GM21737 (cell line): ENCODE data around the gene AMH.

Source experiments
- ATAC-seq: cut with Tn5 transposase; IDR thresholded peaks from one replicate; pipeline ENCODE4 v1.9.1; 2021; ENCODE audit warnings: mild to moderate bottlenecking, moderate library complexity; ENCODE audit not compliant: unreplicated experiment

Gene AMH

DNA sequence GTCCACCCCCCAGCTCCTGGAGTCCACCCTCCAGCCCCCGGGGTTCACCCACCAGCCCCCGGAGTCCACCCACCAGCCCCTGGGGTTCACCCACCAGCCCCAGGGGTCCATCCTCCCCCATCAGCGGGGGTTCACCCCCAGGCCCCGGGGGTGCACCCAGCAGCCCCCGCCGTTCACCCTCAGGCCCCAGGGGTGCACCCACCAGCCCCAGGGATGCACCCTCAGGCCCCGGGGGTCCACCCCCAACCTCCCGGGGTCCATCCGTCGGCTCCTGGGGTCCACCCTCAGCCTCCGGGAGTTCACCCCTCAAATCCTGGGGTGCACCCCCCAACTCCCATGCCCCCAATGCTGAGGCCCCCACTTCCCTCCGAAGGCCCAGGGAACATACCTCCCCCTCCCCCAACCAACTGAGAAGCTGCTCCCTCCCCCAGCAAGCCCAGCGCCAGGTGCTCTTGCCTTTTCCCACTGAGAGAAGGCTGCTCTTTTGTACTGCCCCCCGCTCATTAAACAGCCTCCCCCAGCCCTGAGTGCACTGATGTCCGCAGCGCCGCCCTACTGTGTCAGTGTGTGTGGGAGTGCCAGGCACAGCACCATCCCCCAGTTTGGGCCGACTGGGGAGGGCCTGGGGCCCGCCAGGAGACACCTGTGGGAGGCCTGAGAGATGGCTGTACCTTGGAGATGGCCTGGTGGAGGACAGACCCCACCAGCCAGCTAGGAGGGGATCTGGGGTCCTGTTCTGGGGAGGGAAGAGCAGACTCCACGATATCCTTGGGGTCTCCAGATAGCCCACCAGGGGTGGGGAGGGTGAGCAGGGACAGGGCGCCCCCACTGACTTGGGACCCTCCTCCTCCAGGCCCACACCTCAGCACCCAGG lies 750 bp upstream of the AMH start:
- no peak for ATAC-seq

- ATAC-seq = no peak
Observed at GRCh38 chr19:2249880-2250765, 1.0 kb downstream of the AMH start.

DNA sequence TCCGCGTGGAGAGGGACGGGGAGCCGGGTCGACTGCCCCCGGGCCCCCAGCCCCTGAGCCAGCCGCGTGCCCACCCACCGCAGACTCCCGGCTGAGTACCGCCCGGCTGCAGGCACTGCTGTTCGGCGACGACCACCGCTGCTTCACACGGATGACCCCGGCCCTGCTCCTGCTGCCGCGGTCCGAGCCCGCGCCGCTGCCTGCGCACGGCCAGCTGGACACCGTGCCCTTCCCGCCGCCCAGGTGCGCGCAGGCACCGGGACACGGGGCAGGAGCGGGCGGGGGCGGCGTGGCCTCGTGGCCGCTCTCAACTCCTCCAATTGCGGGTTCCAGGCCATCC lies 1.6 kb downstream of the AMH start:
- no peak for ATAC-seq

GRCh38 chr19:2251106-2252054 lies 2.3 kb downstream of the AMH start:
- no peak for ATAC-seq

- no peak for ATAC-seq
Observed at GRCh38 chr19:2252055-2252796, 3.1 kb downstream of the AMH start.

- ATAC-seq = no peak
Observed at GRCh38 chr19:2252797-2253105, 3.6 kb downstream of the AMH start.

- no peak for ATAC-seq
Observed at GRCh38 chr19:2253106-2254063, 4.3 kb downstream of the AMH start.

GRCh38 chr19:2254064-2254872 lies 5.1 kb downstream of the AMH start:
- no peak for ATAC-seq

- ATAC-seq = no peak
Observed at GRCh38 chr19:2255112-2255845, 6.2 kb downstream of the AMH start.

GRCh38 chr19:2255982-2256685 lies 7.0 kb downstream of the AMH start, which contains the start of gene JSRP1:
Gene JSRP1 (minus strand): TSS chr19:2256417. CDS start chr19:2255314, 1,103 bp downstream.
- no peak for ATAC-seq

DNA sequence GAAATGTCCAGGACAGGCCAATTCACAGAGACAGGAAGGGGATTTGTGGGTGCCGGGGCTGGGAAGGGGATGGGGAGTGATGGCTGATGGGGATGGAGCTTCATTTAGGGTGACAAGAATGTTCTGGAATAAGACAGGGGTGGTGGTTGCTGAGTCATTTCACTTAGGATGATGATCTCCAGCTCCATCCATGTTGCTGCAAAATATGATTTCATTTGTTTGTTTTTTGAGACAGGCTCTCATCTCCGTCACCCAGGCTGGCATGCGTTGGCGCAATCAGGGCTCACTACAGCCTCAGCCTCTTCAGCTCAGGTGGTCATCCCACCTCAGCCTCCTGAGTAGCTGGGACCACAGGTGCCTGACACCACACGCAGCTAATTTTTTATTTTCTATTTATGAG lies 10.2 kb downstream of the AMH start:
- no peak for ATAC-seq

DNA sequence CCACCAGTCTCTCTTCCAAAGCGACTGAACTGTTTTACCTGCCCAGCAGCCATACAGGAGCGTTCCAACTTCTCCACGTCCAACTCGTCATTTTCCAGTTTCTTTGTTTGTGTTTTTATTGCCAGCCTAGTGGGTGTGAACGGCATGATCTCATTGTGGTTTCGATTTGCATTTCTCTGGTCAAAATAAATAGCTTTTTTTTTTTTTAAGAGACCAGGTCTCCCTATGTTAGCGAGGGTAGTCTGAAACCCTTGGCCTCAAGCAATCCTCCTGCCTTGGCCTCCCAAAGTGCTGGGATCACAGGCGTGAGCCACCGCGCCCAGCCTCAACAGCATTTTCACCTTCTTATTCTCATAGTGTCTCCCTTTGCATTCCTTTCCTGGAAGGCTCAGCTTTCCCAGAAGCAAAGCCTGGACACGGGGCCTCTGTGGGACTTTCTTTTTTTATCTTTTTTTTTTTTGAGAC lies 11.2 kb downstream of the AMH start:
- ATAC-seq = no peak

GRCh38 chr19:2261438-2262172 lies 12.5 kb downstream of the AMH start:
- no peak for ATAC-seq

DNA sequence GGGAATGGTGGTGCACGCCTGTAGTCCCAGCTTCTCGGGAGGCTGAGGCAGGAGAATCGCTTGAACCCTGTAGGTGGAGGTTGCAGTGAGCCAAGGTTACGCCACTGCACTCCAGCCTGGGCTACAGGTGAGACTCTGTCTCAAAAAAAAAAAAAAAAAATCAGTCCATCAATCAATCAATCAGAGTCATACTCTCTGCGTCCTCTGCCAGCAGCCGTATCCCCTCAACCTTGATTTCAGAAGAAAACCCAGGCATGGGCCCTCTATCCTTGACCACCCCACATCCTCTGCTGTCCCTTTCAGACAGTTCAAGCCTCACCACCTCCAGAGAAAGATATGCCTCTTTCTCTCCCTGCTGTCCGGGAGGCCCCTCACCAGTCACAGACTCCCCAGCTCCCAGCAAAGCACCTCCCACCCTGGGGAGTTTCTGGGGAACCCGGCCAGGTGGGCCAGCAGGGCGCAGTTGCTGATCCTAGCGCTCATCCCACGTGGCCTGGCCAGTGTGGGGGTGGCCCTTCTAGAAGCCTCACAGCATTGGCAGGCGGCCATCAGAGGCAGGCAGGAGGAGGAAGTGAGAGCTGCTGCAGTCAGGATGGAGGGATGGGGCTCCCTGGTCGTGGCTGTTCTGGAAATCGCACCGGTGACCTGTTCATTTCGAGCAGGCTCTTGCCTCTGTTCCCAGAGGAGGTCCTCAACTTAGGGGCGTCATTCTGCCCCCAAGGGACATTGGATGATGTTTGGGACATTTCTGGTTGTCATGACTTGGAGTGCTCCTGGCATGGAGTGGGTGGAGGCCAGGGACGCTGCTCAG lies 17.3 kb downstream of the AMH start:
- ATAC-seq = no peak

GRCh38 chr19:2268480-2268830 lies 19.3 kb downstream of the AMH start:
- ATAC-seq = no peak

DNA sequence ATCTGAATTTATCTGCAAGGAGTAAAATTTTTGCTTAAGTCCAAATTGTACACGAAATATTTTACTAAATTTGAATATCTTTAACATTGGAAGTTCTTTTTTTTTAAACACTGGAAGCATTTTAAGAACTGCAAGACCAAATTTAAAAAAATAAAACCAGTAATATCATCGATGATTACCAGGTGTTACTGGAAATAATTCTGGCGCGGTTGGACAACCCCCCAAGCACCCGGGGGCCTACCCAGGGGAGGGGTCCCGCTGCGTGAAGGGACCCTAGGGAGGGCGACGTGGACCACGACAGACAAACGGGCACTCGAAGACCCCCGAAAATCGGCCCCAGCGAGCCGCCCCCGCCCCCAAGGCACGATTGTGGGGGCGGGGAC lies 19.7 kb downstream of the AMH start:
- no peak for ATAC-seq
